Left ventricle myocardium inferior (tissue), 1 donor: ENCODE measurements around the gene SNX11. TPM values are rescaled to one million over a fixed set of nuclear protein-coding genes. Genes with fewer than 3 reads are reported as not detected.

ENCODE experiments used
- DNase-seq: peaks from one replicate; pipeline ENCODE4 v3.0.0-alpha.2; 2020
- H3K27ac ChIP-seq: fragments of 200-600 bp; replicated peaks from 2 replicates; pipeline ENCODE4 v1.8.0; 2021
- H3K27me3 ChIP-seq: fragments of 200-600 bp; 2 replicates; pipeline ENCODE4 v1.8.0; 2021; ENCODE audit warnings: low read depth
- H3K36me3 ChIP-seq: fragments of 200-600 bp; 2 replicates; pipeline ENCODE4 v1.8.0; 2021
- H3K4me1 ChIP-seq: fragments of 200-600 bp; 2 replicates; pipeline ENCODE4 v1.8.0; 2021
- H3K4me3 ChIP-seq: fragments of 200-600 bp; 2 replicates; pipeline ENCODE4 v1.8.0; 2021; ENCODE audit warnings: mild to moderate bottlenecking, moderate library complexity
- H3K9me3 ChIP-seq: fragments of 200-600 bp; replicated peaks from 2 replicates; pipeline ENCODE4 v1.8.0; 2021
- CTCF ChIP-seq: fragments of 200-600 bp; IDR thresholded peaks from 2 replicates; pipeline ENCODE4 v1.8.0; 2021; ENCODE audit warnings: antibody characterized with exemption, mild to moderate bottlenecking, borderline replicate concordance
- intact Hi-C: fragments of 100-400 bp; cut with micrococcal nuclease; formaldehyde crosslinking; loops from one replicate; pipeline ENCODE4 v1.11.0; 2022
- total RNA-seq: library from RNA; stranded (reverse); fragmentation: NEBNext Ultra II Directional; extraction: Animal tissue kit (Norgen Biotek cat#: 25700); gene quantifications from one replicate; pipeline ENCODE4 v1.2.1, GENCODE V29; 2021
- donor health status: DM: no; HTN: yes; CAD: no; lungs with severe emphysema.

Gene SNX11
- total RNA-seq, 1 donor from 2014 or later = 11.3 TPM

DNA sequence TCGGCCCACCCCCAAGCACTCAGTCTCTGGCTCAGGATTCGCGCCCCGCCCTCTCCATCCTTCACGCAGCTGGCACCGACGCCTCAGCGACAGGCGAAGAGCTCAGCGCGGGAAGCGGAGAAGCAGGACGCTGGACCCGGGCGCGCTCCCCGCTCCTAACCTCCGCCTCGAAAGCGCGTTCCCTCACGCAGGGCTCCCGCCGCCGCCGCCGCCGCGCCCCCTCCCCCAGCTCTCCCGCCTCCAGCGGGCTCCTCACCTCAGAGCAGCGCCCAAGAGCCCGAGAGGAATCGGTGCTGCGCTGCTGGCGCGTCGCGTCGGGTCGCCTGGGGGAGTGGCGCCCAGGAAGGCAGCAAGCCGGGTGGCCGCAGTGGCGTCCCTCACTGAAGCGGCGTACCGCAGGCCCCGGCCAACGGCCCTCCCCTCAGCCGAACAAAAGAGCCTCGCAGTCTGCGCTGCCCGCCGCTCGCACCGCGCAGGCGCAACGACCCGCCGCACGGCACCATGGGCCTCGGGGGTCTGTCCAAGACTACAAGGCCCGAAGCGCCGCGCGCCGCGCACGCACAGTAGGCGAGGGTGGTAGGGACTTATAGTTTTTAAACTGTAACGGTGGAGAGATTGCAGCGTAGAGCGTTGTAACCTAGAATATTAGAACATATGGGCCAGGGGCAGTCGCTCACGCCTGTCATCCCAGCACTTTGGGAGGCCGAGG, 6.4 kb upstream of the SNX11 start, which contains the start of gene CBX1:
CBX1 (minus strand) TSS at position 467 of the 709 bp plus-strand sequence. CDS start 24,474 bp downstream, outside the sequence.
- Histone ChIP-seq H3K4me1 (peaks cover 34% of the 10 kb centered on the region), H3K27me3 (no peaks in the 10 kb centered on the region), H3K27ac (peak within 1 kb of the TSS; percentile 96), H3K36me3 (no peaks in the 10 kb centered on the region), H3K4me3 (peak within 1 kb of the TSS; percentile 99), H3K9me3 (no peaks in the 10 kb centered on the region)
- TF ChIP-seq CTCF = no peak
- peak; percentile 94 for DNase-seq
- intact Hi-C loops = no loop called here

DNA sequence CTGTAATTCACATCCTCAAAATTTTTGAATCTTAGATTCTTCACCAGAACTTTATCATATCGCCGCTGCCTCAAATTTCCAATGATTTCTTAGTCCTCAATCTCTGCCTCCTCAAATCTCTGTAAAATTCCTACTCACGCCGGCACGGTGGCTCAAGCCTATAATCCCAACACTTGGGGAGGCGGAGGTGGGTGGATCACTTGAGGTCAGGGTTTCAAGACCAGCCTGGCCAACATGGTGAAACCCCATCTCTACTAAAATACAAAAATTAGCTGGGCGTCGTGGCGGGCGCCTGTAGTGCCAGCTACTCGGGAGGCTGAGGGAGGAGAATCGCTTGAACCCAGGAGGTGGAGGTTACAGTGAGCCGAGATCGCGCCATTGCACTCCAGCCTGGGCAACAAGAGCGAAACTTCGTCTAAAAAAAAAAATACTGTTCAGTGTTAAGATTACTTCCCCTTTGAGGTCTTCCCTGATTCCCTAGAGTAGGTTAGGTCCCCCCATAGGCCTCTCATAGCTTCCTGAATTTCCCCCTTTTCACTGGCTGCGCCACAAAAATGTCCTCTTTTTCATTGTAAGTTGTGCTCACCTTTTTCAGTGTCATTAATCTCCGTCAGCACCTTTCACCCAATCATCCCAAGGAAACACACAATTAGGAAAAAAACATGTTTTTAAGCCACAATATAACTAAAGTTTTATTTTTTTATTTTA, 5.4 kb upstream of the SNX11 start:
- intact Hi-C loops = no loop called here

DNA sequence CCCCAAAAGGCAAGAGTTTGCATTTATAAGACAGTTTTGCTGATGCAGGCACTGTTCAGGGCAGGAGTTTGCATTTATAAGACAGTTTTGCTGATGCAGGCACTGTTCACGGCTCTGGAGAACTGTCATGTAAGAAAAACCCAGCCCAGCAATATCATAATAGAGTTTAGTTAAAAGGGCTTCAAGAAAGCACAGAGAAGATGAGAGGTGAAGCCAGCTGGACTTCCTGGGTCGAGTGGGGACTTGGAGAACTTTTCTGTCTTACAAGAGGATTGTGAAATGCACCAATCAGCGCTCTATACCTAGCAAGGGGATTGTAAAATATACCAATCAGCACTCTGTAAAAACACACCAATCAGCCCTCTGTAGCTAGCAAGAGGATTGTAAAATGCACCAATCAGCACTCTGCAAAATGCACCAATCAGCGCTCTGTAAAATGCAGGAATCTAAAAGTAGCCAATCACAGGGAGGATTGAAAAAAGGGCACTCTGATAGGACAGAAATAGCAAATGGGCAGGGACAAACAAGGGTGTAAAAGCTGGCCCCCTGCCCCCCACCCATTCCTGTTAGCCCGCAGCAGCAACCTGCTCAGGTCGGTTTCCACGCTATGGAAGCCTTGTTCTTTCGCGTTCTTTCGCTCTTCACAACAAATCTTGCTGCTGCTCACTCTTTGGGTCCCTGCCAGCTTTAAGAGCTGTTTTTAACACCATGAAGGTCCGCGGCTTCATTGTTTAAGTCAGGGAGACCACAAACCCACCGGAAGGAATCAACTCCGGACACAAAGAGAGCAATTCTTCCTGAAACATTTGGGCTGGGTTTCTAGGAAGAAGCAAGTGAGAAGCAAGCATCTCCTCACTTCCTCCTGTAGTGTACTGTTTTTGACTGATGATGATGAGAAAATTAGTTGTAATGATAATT, 4.5 kb upstream of the SNX11 start:
- intact Hi-C loops = no loop called here
- Histone ChIP-seq H3K27me3 (no peaks in the 10 kb centered on the region), H3K9me3 (no peaks in the 10 kb centered on the region), H3K27ac (no peak overlapping the region), H3K4me1 (peaks cover 44% of the 10 kb centered on the region), H3K4me3 (no peak overlapping the region), H3K36me3 (no peaks in the 10 kb centered on the region)
- no peak for TF ChIP-seq CTCF
- no peak for DNase-seq

More for the DNA sequence above, 5.4 kb upstream of the SNX11 start:
- Histone ChIP-seq H3K36me3 (no peaks in the 10 kb centered on the region), H3K27me3 (no peaks in the 10 kb centered on the region), H3K4me3 (peak overlapping the region; percentile 99), H3K27ac (peak overlapping the region; percentile 96), H3K4me1 (peaks cover 42% of the 10 kb centered on the region), H3K9me3 (no peaks in the 10 kb centered on the region)
- no peak for TF ChIP-seq CTCF
- no peak for DNase-seq

- no peak for TF ChIP-seq CTCF
- H3K4me1 ChIP-seq = peaks cover 53% of the 10 kb centered on the region
- DNase-seq = no peak
- H3K9me3 ChIP-seq = no peaks in the 10 kb centered on the region
- H3K27me3 ChIP-seq = no peaks in the 10 kb centered on the region
- no peaks in the 10 kb centered on the region for H3K36me3 ChIP-seq
- no peak overlapping the region for H3K4me3 ChIP-seq
- intact Hi-C loops = no loop called here
- H3K27ac ChIP-seq = no peak overlapping the region
Observed at GRCh38 chr17:48104440-48104839, 3.1 kb upstream of the SNX11 start.

DNA sequence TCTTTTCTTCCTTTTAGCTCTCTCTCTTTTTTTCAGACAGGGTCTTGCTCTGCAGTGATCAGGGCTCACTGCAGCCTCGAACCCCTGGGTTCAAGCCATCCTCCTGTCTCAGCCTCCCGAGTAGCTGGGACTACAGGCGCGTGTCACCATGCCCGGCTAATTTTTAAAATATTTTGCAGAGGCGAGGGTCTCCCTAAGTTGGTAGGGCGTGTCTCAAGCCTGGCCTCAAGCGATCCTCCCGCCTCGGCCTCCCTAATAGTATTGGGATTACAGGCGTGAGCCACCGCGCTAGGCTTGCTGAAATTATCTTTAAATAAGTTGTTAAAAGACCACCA, 797 bp upstream of the SNX11 start:
- TF ChIP-seq CTCF = no peak
- Histone ChIP-seq H3K27ac (peak overlapping the region; percentile 98), H3K4me3 (peak overlapping the region; percentile 88), H3K36me3 (no peaks in the 10 kb centered on the region), H3K9me3 (no peaks in the 10 kb centered on the region), H3K4me1 (peaks cover 43% of the 10 kb centered on the region), H3K27me3 (no peaks in the 10 kb centered on the region)
- intact Hi-C loops = no loop called here
- no peak for DNase-seq
